GM12864 (cell line): Measurements from ENCODE around the gene DNAJC9.

Source experiments
- DNase-seq: peaks from one replicate; pipeline ENCODE4 v3.0.0-alpha.2; 2011; ENCODE audit warnings: low read depth
- H3K4me3 ChIP-seq: 2 replicates; pipeline ENCODE4 v1.5.1; 2011; ENCODE audit warnings: mild to moderate bottlenecking, low read depth, low read length, control low read depth
- TF ChIP-seq, protein P1 (sequence below): IDR thresholded peaks from 2 replicates; pipeline ENCODE4 v1.5.1; 2011; ENCODE audit warnings: low read depth, mild to moderate bottlenecking, moderate library complexity, low read length, control low read depth, inconsistent platforms; ENCODE audit errors: missing control alignments

Gene DNAJC9

DNA sequence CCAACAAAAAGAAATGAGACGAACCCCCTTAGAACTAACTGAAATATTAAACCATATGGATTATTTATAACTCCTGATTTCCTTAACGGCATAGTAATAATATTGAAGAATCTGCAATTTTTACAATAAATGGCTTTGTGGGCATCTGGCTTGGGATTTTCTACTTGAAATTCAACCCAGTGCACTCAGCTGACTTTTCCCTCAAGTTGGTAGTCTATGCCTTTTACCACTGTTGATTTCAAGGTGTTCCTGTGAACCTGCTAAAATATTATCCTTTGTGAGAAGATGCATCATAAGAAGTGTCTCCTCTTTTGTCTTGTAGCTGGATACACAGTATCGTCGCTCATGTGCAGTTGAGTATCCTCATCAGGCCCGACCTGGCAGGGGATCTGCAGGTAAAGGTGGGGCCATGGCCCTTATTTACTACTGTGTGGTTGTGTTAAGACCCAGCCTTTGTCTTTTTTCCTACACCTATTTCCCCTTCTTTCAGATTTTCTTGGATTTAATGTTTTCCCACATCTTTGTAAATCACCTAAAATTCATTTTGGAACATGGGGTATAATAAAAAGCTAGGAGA is 8.0 kb downstream of the DNAJC9 start:
- DNase-seq, result no peak
- TF ChIP-seq, protein P1, sequence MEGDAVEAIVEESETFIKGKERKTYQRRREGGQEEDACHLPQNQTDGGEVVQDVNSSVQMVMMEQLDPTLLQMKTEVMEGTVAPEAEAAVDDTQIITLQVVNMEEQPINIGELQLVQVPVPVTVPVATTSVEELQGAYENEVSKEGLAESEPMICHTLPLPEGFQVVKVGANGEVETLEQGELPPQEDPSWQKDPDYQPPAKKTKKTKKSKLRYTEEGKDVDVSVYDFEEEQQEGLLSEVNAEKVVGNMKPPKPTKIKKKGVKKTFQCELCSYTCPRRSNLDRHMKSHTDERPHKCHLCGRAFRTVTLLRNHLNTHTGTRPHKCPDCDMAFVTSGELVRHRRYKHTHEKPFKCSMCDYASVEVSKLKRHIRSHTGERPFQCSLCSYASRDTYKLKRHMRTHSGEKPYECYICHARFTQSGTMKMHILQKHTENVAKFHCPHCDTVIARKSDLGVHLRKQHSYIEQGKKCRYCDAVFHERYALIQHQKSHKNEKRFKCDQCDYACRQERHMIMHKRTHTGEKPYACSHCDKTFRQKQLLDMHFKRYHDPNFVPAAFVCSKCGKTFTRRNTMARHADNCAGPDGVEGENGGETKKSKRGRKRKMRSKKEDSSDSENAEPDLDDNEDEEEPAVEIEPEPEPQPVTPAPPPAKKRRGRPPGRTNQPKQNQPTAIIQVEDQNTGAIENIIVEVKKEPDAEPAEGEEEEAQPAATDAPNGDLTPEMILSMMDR, result no peak
- H3K4me3 ChIP-seq, result no peak overlapping the region

DNA sequence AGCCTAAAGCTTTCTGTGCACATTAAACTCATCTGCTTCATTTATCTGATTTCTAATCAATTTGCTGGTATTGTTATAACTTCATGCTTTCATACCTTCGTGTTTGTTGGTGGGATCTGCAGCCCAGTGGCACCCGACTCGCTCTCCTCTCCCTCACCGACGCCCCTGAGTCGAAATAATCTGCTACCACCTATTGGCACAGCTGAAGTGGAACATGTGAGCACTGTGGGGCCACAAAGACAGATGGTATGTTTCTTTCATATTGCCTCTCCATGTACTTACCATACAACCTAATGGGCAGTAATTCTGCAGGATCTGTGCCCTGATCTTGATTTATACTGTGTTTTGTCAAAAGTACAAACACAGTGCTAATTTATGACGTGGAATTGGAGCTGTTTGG is 12.4 kb downstream of the DNAJC9 start:
- no peak for DNase-seq
- TF ChIP-seq, protein P1, result no peak

DNA sequence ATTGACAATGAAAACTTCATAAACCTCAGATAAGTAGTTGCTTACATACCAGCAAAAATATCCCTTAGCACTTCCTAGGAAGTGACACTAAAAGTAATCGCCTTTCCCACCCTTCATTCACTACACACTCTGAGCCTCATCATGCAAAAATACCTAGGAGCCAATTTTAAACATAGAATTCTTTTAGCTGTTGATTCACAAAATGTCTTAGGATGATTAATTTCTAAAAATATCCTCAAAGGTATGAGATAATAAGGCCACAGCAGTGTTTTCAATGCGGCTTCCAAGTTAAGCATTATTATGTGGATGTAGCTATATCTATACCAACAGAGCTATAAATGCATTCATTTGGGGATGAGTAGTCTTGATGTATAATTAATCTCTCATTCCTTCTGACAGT is 13.2 kb downstream of the DNAJC9 start:
- TF ChIP-seq, protein P1, result no peak
- no peak for DNase-seq
- H3K4me3 ChIP-seq, result no peak overlapping the region

More for the DNA sequence above, 12.4 kb downstream of the DNAJC9 start:
- no peak overlapping the region for H3K4me3 ChIP-seq

DNA sequence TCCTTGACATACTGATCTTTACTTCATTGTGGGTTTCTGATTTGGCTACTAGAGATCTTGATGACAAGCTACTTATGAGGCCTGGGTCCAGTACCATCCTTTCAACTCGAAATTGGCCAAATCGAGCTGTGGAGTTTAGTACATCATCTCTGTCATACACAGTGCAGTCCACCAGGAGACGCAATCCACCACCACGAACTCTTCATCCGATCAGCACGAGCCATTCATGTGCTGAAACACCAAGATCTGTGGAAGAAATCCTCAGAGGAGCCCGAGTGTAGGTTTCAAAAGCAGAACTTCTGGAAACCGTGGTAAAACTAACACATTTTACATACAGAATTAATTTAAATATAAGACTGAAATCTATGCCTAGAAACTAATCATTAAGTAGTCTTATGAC is 14.2 kb downstream of the DNAJC9 start:
- H3K4me3 ChIP-seq, result no peak overlapping the region
- DNase-seq, result no peak
- TF ChIP-seq, protein P1, result peak; percentile 20

DNA sequence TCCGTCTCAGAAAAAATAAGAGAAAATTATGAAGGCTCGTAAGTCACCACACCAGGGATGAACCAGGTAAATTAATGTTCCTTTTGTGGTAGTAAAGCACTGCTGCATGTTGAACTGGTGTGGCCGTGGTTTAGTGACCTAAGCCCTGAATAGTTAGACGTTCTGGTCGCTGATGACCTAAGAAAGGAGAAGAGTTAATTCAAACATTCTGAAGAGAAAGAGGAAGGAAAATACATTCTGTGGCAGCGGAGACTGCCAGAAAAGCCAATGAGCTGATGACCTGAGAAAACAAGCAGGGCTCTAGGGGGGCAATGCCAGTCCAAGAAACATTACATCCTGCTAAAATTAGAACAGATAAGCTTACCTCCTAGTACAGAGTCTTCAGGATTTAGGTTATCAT is 17.5 kb downstream of the DNAJC9 start:
- H3K4me3 ChIP-seq, result no peak overlapping the region
- TF ChIP-seq, protein P1, result no peak
- DNase-seq, result no peak

DNA sequence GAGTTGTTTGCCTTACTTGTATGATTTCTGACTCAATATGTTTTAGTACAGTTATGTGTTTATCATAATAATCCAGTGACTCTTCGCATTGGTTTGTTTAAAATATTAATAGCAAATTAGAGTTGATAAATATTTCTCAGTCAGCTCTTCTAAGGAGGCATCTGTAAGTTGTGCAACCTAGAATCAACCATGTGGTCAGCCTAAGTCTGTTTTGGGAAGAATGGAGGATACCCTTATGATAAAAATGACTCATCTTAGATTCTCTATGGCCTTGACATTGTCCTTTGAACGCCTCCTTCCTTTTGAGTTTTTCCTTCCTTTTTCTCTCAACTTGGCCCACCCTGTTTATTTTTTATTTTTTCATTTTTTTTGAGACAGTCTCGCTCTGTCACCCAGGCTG is 18.8 kb downstream of the DNAJC9 start:
- DNase-seq, result no peak
- H3K4me3 ChIP-seq, result no peak overlapping the region
- TF ChIP-seq, protein P1, result no peak

DNA sequence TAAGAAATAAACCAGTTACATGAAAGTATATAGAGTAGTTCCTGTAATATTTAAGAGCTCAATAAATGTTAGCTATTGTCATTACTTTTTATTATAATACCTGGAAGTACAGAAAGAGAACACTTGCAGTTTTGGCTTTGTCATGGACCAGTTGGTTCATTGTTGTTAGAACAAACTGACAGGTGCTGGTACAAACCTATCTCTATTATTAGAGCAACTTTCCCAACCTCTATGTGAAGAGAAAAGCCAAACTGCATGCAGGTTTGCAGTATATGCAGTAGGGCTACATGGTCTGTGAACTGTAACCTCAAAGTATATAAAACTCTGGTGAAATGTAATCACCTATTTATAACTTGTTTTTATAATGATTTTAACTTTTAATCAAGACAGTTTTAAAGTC is 20.4 kb downstream of the DNAJC9 start:
- DNase-seq, result no peak
- H3K4me3 ChIP-seq, result no peak overlapping the region
- TF ChIP-seq, protein P1, result no peak
